Heart left ventricle (tissue), 13 donors: Measurements from ENCODE around the gene CLDN7.

Experiments used
- CTCF ChIP-seq, 12 donors: fragments of 200-600 bp; sonication (generic) in 4 of 12; IDR thresholded peaks; one replicate each; pipeline versions ENCODE4 v1.5.0 to v1.8.0; 2018 to 2022; ENCODE audit warnings: antibody characterized with exemption in 12 of 12, mild to moderate bottlenecking in 5 of 12
- POLR2A ChIP-seq, 2 donors: fragments of 450-650 bp; IDR thresholded peaks; one replicate each; pipeline ENCODE4 v1.6.1; 2017; ENCODE audit warnings: antibody characterized with exemption in 2 of 2, mild to moderate bottlenecking in 2 of 2, moderate library complexity in 2 of 2
- donor health status: ischemic (EF 13 %, LVEDD 7.1; RV severe dilation, severe dysfunction).
- donor health status: DM: no; HTN: yes; CAD: no.
- donor health status: DM: no; HTN: no; CAD: no.
- donor health status: ischemic (EF 25% LVEDD 6.9; RV normal size, moderate dysfunction).
- donor health status: ischemic (EF 25% LVEDD 5.7; RV mildly dilated, moderate dysfunction).
- donor health status: ischemic (EF 35%, LVEDD 5.7; RV mildly dilated, moderate dysfunction).
- donor health status: nonischemic (EF 11% LVEDD 7.7; RV severe dilation, severe dysfunction).
- donor health status: DM: yes; HTN: yes; CAD: no.
- donor health status: PGD.
- donor health status: ischemic (EF 29% LVEDD 5.4; RV normal size, mild dysfunction).
- donor health status: nonischemic (EF 23%, LVEDD 6.1; RV moderate dilation, normal function).

- TF ChIP-seq POLR2A (IDR thresholded peaks at IDR 0.05) (no peak), CTCF (IDR thresholded peaks at IDR 0.05) (no peak)
These were observed 13.1 kb downstream of the CLDN7 start for GRCh38 chr17:7249214-7249613.
